Activated naive CD4-positive, alpha-beta T cell treated with anti-CD3 and anti-CD28 coated beads, Interleukin-2, amount 10 ng/mL, durations not matched to agents 7 days and 5 days (primary cell): Measurements from ENCODE around the gene RPLP1.

Source experiments
- CTCF ChIA-PET: fragments of 350-600 bp; sonication (Branson Sonifier 250); formaldehyde crosslinking; loops from one replicate; lab custom pipeline; 2021; ENCODE audit warnings: antibody characterized with exemption; lab: Charles Lee
- DNase-seq: peaks from one replicate; pipeline ENCODE4 v3.0.0-alpha.2; 2020
- H3K27ac Mint-ChIP-seq: one replicate; pipeline ENCODE4 v1.8.0; 2021; ENCODE audit warnings: mild to moderate bottlenecking, moderate library complexity, mixed read lengths
- H3K27me3 Mint-ChIP-seq: one replicate; pipeline ENCODE4 v1.8.0; 2021; ENCODE audit warnings: mild to moderate bottlenecking, mixed read lengths
- H3K36me3 Mint-ChIP-seq: one replicate; pipeline ENCODE4 v1.8.0; 2021; ENCODE audit warnings: mixed read lengths
- H3K4me1 Mint-ChIP-seq: one replicate; pipeline ENCODE4 v1.8.0; 2021; ENCODE audit warnings: mixed read lengths
- H3K4me3 Mint-ChIP-seq: one replicate; pipeline ENCODE4 v1.8.0; 2021; ENCODE audit warnings: mild to moderate bottlenecking, moderate library complexity, mixed read lengths
- H3K9me3 Mint-ChIP-seq: one replicate; pipeline ENCODE4 v1.8.0; 2021; ENCODE audit warnings: mixed read lengths

Gene RPLP1

DNA sequence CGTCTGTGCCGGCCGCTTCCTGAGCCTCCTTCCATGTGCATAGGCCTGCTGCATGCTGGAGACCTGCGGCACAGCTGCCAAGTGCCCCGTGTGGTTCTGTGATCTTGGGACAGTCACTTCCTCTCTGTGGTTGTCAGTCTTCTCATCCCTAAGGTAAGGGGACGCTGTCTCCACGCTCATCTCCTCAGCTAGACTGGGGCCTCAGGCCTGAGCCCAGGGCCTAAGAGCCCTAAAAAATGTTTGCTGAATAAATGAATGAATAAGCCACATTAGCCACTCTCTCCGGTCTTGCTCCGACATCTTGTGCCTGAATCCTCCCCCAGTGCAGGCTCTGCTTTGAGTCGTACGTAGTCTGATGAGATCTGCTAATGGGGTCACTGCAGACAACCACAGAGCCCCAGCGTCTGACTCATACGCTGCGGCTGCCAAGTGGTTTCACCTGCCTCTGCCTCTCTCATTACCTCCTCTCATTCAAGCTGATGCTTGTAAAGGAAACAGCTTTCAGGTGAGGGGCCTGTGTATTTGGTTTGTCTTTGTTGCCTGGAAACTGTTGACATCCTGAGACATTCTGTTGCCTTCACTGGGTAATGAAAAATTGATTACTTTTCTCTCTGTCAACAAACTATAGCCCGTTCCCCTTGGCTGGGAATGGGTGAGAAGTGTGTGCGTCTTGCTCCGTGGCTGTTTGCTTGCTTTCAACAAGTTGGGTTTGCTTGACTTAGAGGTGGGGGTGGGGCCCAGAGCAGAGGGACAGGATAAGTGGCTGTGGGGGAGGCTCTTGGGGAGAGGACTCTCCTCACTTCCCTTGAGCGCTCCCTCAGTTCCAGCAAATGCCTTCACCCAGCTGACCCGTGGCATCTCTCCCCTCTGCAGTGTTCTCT is 15.9 kb downstream of the RPLP1 start:
- Mint-ChIP-seq H3K36me3 (no peaks in the 10 kb centered on the region), H3K27ac (peak overlapping the region; percentile 89), H3K4me1 (peaks cover 43% of the 10 kb centered on the region), H3K27me3 (peaks cover 33% of the 10 kb centered on the region), H3K9me3 (no peaks in the 10 kb centered on the region), H3K4me3 (no peak overlapping the region)
- CTCF ChIA-PET = interaction anchor here (0.8 to 1.6 kb wide), 5 partner anchors 8 to 1066 kb away, joined by 3 to 6 read pairs (median 3); no protein-coding TSS in a partner anchor
- peak; percentile 85 for DNase-seq

- Mint-ChIP-seq H3K36me3 (no peaks in the 10 kb centered on the region), H3K27ac (peak overlapping the region; percentile 89), H3K27me3 (peaks cover 38% of the 10 kb centered on the region), H3K4me3 (no peak overlapping the region), H3K9me3 (no peaks in the 10 kb centered on the region), H3K4me1 (peaks cover 38% of the 10 kb centered on the region)
- no peak for DNase-seq
- CTCF ChIA-PET = interaction anchor here (0.9 to 1.2 kb wide), 2 partner anchors 9 to 24 kb away, joined by 3 to 5 read pairs; no protein-coding TSS in a partner anchor
Measured at GRCh38 chr15:69469467-69470201, 17.0 kb downstream of the RPLP1 start.

GRCh38 chr15:69472046-69472445 is 19.4 kb downstream of the RPLP1 start:
- Mint-ChIP-seq H3K36me3 (no peaks in the 10 kb centered on the region), H3K9me3 (no peaks in the 10 kb centered on the region), H3K4me1 (peaks cover 30% of the 10 kb centered on the region), H3K27me3 (peaks cover 37% of the 10 kb centered on the region), H3K27ac (no peak overlapping the region), H3K4me3 (no peak overlapping the region)
- no peak for DNase-seq
- CTCF ChIA-PET = interaction anchor here (1.2 kb wide), 1 partner anchor 9 kb away, joined by 5 read pairs; no protein-coding TSS in a partner anchor

GRCh38 chr15:69472562-69472961 is 19.9 kb downstream of the RPLP1 start:
- CTCF ChIA-PET = interaction anchor here (1.2 kb wide), 1 partner anchor 10 kb away, joined by 5 read pairs; no protein-coding TSS in a partner anchor
- Mint-ChIP-seq H3K4me1 (peaks cover 26% of the 10 kb centered on the region), H3K36me3 (no peaks in the 10 kb centered on the region), H3K27me3 (peaks cover 35% of the 10 kb centered on the region), H3K27ac (no peak overlapping the region), H3K4me3 (no peak overlapping the region), H3K9me3 (no peaks in the 10 kb centered on the region)
- DNase-seq = no peak

DNA sequence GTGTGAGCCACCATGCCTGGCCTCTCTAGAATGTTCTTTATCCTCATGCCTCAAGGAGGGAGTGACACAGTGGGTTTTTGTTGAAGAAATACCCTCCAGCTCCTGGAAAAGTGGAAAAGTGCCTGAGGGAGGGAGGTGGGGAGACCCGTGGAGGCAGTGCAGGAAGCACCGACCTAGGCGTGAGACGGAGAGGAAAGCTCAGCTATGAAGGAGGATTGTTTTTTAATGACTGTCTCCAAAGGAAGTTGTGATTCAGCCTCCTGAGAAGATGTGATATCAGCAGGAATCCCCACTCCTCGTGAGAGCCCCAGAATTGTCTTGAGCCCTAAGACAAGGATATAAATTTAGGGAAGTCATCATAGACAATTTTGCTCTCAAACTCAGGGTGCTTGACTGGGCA is 21.7 kb downstream of the RPLP1 start:
- peaks cover 9% of the 10 kb centered on the region for H3K4me1 Mint-ChIP-seq
- peaks cover 43% of the 10 kb centered on the region for H3K27me3 Mint-ChIP-seq
- no peaks in the 10 kb centered on the region for H3K36me3 Mint-ChIP-seq
- H3K27ac Mint-ChIP-seq = no peak overlapping the region
- no peak overlapping the region for H3K4me3 Mint-ChIP-seq
- CTCF ChIA-PET = interaction anchor here (0.7 to 2.7 kb wide), 5 partner anchors 11 to 1112 kb away, joined by 3 to 13 read pairs (median 5); partner anchors contain the start of gene RPLP1
- H3K9me3 Mint-ChIP-seq = no peaks in the 10 kb centered on the region
- DNase-seq = no peak

GRCh38 chr15:69474846-69475455 is 22.3 kb downstream of the RPLP1 start:
- H3K4me1 Mint-ChIP-seq = peaks cover 3% of the 10 kb centered on the region
- DNase-seq = no peak
- H3K4me3 Mint-ChIP-seq = no peak overlapping the region
- no peak overlapping the region for H3K27ac Mint-ChIP-seq
- H3K36me3 Mint-ChIP-seq = no peaks in the 10 kb centered on the region
- peaks cover 5% of the 10 kb centered on the region for H3K9me3 Mint-ChIP-seq
- H3K27me3 Mint-ChIP-seq = peaks cover 44% of the 10 kb centered on the region
- CTCF ChIA-PET = interaction anchor here (0.9 to 2.7 kb wide), 9 partner anchors 10 to 1111 kb away, joined by 3 to 13 read pairs (median 5); no protein-coding TSS in a partner anchor

- H3K27me3 Mint-ChIP-seq = peaks cover 44% of the 10 kb centered on the region
- peaks cover 2% of the 10 kb centered on the region for H3K4me1 Mint-ChIP-seq
- H3K27ac Mint-ChIP-seq = no peak overlapping the region
- peaks cover 9% of the 10 kb centered on the region for H3K9me3 Mint-ChIP-seq
- H3K36me3 Mint-ChIP-seq = no peaks in the 10 kb centered on the region
- DNase-seq = peak; percentile 81
- CTCF ChIA-PET = interaction anchor here (0.6 to 2.7 kb wide), 27 partner anchors 8 to 1966 kb away, joined by 3 to 13 read pairs (median 4); no protein-coding TSS in a partner anchor
- H3K4me3 Mint-ChIP-seq = no peak overlapping the region
Measured at GRCh38 chr15:69475769-69476358, 23.2 kb downstream of the RPLP1 start.

DNA sequence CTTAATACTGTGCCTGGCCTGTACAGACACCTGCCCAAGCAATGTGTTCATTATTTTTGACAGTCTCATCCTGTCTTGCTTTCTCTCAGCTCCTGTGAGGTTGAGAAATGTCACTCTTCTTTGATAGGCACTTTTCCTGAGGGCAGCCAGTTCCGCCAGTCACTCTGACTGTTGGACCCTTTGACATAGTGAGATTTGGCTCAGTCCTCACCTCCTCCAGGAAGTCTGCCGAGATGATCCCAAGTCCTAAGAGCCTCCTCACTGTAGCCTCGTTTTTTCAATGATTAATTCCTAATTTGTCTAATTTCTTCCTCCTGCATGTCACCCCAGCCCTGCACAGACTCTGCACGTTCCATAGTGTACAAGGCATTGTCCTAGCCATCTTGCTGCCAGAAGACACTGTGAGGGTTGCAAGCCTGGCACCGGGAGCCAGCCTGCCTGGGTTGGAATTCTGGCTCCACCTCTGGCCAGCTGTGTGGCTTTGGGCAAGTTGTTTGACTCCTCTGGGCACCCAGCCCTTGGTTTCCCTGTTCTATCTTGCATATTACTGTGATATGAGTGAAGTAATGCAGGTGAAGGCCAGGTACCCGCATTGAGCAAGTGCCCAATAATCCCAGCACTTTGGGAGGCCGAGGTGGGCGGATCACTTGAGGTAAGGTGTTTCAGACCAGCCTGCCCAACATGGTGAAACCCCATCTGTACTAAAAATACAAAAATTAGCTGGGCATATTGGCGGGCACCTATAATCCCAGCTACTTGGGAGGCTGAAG is 24.3 kb downstream of the RPLP1 start:
- H3K36me3 Mint-ChIP-seq = no peaks in the 10 kb centered on the region
- no peaks in the 10 kb centered on the region for H3K4me1 Mint-ChIP-seq
- H3K27ac Mint-ChIP-seq = no peak overlapping the region

DNA sequence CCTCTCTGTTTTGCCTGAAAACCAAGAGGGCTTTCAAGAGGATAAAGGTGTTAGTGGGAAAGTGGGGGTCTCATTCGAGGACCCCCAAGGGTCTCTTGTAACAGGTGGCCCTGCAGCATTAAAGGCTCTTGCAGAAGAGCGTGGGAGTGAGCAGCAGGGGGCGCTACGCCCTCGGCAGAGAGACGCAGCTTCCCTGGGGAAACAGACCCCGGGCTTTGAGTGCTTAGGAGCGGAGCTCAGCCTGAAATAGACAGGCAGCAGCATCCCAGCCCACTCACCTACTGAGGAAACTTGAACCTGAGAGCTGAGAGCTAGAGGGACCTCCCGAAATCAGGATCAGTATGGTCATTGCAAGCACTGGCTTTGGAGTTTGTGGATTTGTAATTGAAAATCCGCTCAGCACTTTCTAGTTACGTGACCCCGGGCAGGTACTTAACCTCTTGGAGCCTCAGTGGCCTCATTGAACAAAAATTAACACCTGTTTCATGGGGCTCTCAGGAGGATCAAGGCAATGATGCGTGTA is 25.7 kb downstream of the RPLP1 start:
- no peaks in the 10 kb centered on the region for H3K36me3 Mint-ChIP-seq
- H3K27ac Mint-ChIP-seq = no peak overlapping the region
- DNase-seq = peak; percentile 60
- peaks cover 9% of the 10 kb centered on the region for H3K9me3 Mint-ChIP-seq
- H3K27me3 Mint-ChIP-seq = peaks cover 50% of the 10 kb centered on the region
- CTCF ChIA-PET = interaction anchor here (0.5 to 3.8 kb wide), 11 partner anchors 9 to 1245 kb away, joined by 3 to 28 read pairs (median 3); no protein-coding TSS in a partner anchor
- H3K4me3 Mint-ChIP-seq = no peak overlapping the region
- H3K4me1 Mint-ChIP-seq = no peaks in the 10 kb centered on the region

More for the DNA sequence above, 24.3 kb downstream of the RPLP1 start:
- peaks cover 9% of the 10 kb centered on the region for H3K9me3 Mint-ChIP-seq
- DNase-seq = no peak
- no peak overlapping the region for H3K4me3 Mint-ChIP-seq
- H3K27me3 Mint-ChIP-seq = peaks cover 41% of the 10 kb centered on the region
- CTCF ChIA-PET = interaction anchor here (0.6 to 3.8 kb wide), 23 partner anchors 8 to 1965 kb away, joined by 3 to 28 read pairs (median 5); no protein-coding TSS in a partner anchor

- Mint-ChIP-seq H3K36me3 (no peaks in the 10 kb centered on the region), H3K27me3 (peaks cover 53% of the 10 kb centered on the region), H3K9me3 (peaks cover 9% of the 10 kb centered on the region), H3K4me1 (no peaks in the 10 kb centered on the region), H3K27ac (no peak overlapping the region), H3K4me3 (no peak overlapping the region)
- no peak for DNase-seq
- CTCF ChIA-PET = interaction anchor here (0.5 to 3.8 kb wide), 6 partner anchors 11 to 1033 kb away, joined by 3 to 28 read pairs (median 4); no protein-coding TSS in a partner anchor
Measured at GRCh38 chr15:69479081-69479480, 26.5 kb downstream of the RPLP1 start.

DNA sequence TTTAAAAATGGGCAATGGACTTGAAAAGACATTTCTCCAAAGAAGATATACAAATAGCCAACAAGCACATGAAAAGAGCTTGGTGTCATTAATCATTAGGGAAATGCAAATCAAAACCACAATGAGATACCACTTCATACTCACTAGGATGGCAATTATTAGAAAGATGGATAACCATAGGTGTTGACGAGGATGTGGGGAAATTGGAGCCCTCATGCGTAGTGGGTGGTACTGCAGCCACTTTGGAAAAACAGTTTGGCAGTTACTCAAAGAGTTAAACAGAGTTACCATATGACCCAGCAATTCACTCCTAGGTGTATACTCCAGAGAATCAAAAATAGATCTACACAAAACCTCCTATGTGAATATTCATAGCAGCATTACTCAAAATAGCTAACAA is 27.4 kb downstream of the RPLP1 start:
- Mint-ChIP-seq H3K4me1 (no peaks in the 10 kb centered on the region), H3K27ac (no peak overlapping the region), H3K27me3 (peaks cover 53% of the 10 kb centered on the region), H3K36me3 (no peaks in the 10 kb centered on the region), H3K9me3 (peaks cover 9% of the 10 kb centered on the region), H3K4me3 (no peak overlapping the region)
- no peak for DNase-seq
- CTCF ChIA-PET = interaction anchor here (1.0 to 3.8 kb wide), 4 partner anchors 980 to 1032 kb away, joined by 3 to 28 read pairs (median 4); no protein-coding TSS in a partner anchor

DNA sequence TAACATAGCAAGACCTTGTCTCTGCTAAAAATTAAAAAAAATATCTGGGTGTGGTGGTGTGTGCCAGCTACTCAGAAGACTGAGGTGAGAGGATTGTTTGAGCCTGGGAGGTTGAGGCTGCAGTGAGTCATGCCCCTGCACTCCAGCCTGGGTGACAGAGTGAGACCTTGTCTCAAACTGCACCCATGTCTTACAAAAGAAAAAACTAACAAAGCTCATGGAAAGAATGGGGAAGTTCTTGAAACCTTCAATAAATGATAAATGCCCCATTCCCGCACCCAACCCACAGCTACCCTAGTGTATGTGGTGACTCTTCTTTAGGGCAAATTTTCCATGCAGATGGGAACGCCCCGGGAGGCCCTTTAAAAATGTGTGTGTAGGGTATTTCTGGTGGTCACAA is 28.3 kb downstream of the RPLP1 start:
- Mint-ChIP-seq H3K36me3 (no peaks in the 10 kb centered on the region), H3K27me3 (peaks cover 47% of the 10 kb centered on the region), H3K4me1 (no peaks in the 10 kb centered on the region), H3K9me3 (peaks cover 9% of the 10 kb centered on the region), H3K27ac (no peak overlapping the region), H3K4me3 (no peak overlapping the region)
- DNase-seq = no peak
- CTCF ChIA-PET = interaction anchor here (1.3 to 3.8 kb wide), 4 partner anchors 10 to 1007 kb away, joined by 3 to 28 read pairs (median 3); no protein-coding TSS in a partner anchor
